IPS-20b (cell line): ENCODE measurements around the gene SLC34A3.

Experiments used
- H3K27ac ChIP-seq: one replicate; pipeline ENCODE4 v1.5.1; 2013; ENCODE audit warnings: low read length
- H3K27me3 ChIP-seq: 2 replicates; pipeline ENCODE4 v1.6.1; 2013; ENCODE audit warnings: mild to moderate bottlenecking, low read length, inconsistent platforms; ENCODE audit not compliant: insufficient read depth
- H3K36me3 ChIP-seq: 2 replicates; pipeline ENCODE4 v1.6.1; 2013; ENCODE audit warnings: low read depth, mild to moderate bottlenecking, inconsistent platforms, low read length, moderate library complexity; ENCODE audit not compliant: insufficient read depth
- H3K4me1 ChIP-seq: 2 replicates; pipeline ENCODE4 v1.6.1; 2013; ENCODE audit warnings: mild to moderate bottlenecking, control low read depth, inconsistent platforms, low read length, moderate library complexity; ENCODE audit not compliant: insufficient read depth
- H3K4me3 ChIP-seq: 2 replicates; pipeline ENCODE4 v1.5.1; 2013; ENCODE audit warnings: mild to moderate bottlenecking, low read length, inconsistent platforms
- H3K9ac ChIP-seq: 2 replicates; pipeline ENCODE4 v1.6.1; 2013; ENCODE audit warnings: low read depth, mild to moderate bottlenecking, inconsistent platforms, low read length, moderate library complexity
- H3K9me3 ChIP-seq: 2 replicates; pipeline ENCODE4 v1.6.1; 2013; ENCODE audit warnings: mild to moderate bottlenecking, low read depth, low read length, inconsistent platforms; ENCODE audit not compliant: insufficient read depth

The SLC34A3 gene

DNA sequence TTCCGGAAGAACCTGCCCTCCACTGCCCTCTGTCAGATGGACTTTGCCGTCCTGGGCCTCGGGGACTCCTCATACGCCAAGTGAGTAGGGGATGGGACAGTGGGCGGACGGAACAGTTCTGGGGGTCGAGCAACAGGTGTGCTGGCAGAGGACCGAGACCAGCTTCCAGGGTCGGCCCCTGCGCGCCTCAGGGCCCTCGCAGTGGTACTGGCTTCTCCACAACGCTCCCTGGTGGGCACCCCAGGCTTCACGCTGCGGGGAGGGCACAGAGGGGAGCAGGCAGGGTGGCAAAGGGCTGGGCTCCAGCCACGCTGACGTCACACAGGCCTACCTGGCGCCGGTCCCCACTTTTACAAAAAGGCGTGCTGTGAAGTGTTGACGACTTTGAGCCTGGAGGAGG lies 18.2 kb upstream of the SLC34A3 start:
- Histone ChIP-seq H3K4me1 (no peaks in the 10 kb centered on the region), H3K4me3 (no peak overlapping the region), H3K9me3 (no peaks in the 10 kb centered on the region), H3K36me3 (peaks cover 32% of the 10 kb centered on the region), H3K27me3 (no peaks in the 10 kb centered on the region), H3K27ac (no peak overlapping the region), H3K9ac (no peak overlapping the region)

DNA sequence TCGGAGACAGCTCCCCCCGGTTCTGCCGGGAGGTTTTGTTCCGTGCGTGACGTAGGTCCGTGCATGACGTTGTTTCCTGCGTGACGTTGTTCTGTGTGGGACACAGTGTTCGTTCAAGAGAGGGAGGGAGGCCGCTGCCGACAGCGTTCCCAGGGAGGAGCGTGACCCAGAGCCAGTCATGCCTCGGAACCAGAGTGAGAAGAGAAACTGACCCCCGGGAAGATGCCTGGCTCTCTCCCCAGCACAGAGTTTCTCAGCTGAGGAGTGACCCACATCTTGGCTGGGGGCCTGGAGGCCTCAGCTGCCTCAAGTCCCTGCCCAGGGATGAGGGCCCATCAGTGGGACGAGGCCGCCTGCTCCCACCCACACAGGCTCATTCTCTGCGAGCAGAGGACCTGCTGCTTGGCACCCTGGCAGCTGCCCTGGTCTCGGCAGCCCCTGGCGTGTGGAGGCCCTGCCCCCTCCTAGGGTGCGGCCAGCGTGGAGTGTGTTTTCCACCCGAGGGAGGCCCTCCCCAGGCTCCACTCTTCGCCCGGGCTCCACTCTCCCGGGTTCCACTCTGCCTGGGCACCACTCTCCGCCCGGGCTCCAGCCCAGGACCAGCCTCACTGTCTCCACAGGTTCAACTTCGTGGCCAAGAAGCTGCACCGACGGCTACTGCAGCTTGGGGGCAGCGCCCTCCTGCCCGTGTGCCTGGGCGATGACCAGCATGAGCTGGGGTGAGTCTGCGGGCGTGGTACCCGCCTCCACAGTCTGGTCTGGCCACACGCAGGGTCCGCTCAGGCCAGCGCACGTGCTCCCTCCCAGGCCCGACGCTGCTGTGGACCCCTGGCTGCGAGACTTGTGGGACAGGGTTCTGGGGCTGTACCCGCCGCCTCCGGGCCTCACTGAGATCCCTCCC lies 17.3 kb upstream of the SLC34A3 start:
- no peaks in the 10 kb centered on the region for H3K9me3 ChIP-seq
- H3K27me3 ChIP-seq, result no peaks in the 10 kb centered on the region
- no peaks in the 10 kb centered on the region for H3K4me1 ChIP-seq
- no peak overlapping the region for H3K9ac ChIP-seq
- H3K27ac ChIP-seq, result no peak overlapping the region
- peaks cover 29% of the 10 kb centered on the region for H3K36me3 ChIP-seq
- no peak overlapping the region for H3K4me3 ChIP-seq

DNA sequence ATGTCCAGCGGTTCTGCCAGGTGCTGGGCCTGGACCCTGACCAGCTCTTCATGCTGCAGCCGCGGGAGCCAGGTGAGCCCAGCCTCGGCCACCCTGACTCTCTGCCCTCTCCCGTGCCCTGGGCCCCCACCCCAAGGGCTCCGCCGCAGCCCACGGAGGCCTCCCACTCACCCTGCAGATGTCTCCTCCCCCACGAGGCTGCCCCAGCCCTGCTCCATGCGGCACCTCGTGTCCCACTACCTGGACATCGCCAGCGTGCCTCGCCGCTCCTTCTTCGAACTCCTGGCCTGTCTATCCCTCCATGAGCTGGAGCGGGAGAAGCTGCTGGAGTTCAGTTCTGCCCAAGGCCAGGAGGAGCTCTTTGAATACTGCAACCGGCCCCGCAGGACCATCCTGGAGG lies 16.1 kb upstream of the SLC34A3 start:
- Histone ChIP-seq H3K9ac (no peak overlapping the region), H3K27ac (no peak overlapping the region), H3K9me3 (no peaks in the 10 kb centered on the region), H3K4me3 (no peak overlapping the region), H3K4me1 (no peaks in the 10 kb centered on the region), H3K27me3 (no peaks in the 10 kb centered on the region), H3K36me3 (peaks cover 18% of the 10 kb centered on the region)

DNA sequence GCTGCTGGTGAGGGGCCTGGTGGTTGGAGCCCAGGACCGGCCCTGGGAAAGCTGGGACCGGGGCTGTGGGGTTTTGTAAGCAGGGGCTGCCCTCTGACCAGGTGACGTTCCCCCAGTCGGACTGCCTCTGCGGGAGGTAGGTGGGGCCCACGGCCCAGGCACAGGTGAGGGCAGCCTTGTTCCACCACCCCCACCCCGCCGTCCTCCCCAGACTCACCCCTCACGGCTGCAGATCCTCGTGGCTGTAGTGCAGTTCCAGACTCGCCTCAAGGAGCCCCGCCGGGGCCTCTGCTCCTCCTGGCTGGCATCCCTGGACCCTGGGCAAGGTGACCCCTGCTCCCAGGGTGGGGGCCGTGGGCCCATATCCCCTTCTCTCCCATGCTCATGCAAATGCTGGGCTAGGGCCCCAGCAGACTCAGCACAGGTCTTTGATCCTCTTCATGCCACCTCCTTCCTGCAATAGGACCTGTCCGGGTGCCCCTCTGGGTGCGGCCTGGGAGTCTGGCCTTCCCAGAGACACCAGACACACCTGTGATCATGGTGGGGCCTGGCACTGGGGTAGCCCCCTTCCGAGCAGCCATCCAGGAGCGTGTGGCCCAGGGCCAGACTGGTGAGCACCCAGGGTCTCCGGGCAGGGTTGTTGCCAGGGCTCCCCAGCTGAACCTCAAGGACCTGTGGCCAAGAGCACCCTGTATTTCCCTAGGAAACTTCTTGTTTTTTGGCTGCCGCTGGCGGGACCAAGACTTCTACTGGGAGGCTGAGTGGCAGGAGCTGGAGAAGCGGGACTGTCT lies 15.3 kb upstream of the SLC34A3 start:
- H3K27ac ChIP-seq, result no peak overlapping the region
- H3K9me3 ChIP-seq, result no peaks in the 10 kb centered on the region
- H3K9ac ChIP-seq, result no peak overlapping the region
- no peaks in the 10 kb centered on the region for H3K4me1 ChIP-seq
- no peak overlapping the region for H3K4me3 ChIP-seq
- peaks cover 18% of the 10 kb centered on the region for H3K36me3 ChIP-seq
- H3K27me3 ChIP-seq, result no peaks in the 10 kb centered on the region

DNA sequence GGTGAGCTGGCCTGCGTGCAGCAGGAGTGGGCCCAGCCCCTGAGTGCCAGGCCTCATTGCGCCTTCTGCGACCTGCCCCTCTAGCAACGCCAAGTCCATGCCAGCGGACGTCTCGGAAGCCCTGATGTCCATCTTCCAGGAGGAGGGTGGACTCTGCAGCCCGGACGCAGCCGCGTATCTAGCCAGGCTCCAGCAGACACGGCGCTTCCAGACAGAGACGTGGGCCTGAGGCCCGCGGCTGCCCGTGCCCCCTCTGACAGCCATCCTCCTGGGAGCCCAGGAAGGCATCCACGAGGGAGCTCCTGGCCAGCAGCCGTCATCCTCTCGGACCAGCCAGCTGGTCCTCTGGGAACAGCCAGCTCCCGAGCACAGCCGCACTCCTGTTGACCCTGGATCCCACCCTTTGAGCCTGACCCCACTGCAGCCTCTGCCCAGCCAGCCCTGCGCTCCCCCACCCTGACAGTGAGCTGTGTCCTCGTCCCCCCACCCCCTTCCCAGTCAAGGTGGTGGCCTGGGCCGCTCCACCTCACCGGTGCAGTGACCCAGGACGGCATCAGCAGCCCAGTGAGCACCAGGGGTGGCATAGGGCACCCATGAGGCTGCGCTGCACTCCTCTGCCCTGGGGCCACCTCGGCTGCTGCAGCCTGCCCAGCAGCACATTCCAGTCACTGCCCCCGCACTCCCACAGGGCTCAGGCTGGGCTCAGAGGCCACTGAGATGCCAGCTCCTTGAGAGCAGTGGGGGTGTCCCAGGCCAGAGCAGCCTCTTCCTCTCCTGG lies 14.3 kb upstream of the SLC34A3 start:
- H3K36me3 ChIP-seq, result peaks cover 18% of the 10 kb centered on the region
- H3K27ac ChIP-seq, result no peak overlapping the region
- no peak overlapping the region for H3K4me3 ChIP-seq

DNA sequence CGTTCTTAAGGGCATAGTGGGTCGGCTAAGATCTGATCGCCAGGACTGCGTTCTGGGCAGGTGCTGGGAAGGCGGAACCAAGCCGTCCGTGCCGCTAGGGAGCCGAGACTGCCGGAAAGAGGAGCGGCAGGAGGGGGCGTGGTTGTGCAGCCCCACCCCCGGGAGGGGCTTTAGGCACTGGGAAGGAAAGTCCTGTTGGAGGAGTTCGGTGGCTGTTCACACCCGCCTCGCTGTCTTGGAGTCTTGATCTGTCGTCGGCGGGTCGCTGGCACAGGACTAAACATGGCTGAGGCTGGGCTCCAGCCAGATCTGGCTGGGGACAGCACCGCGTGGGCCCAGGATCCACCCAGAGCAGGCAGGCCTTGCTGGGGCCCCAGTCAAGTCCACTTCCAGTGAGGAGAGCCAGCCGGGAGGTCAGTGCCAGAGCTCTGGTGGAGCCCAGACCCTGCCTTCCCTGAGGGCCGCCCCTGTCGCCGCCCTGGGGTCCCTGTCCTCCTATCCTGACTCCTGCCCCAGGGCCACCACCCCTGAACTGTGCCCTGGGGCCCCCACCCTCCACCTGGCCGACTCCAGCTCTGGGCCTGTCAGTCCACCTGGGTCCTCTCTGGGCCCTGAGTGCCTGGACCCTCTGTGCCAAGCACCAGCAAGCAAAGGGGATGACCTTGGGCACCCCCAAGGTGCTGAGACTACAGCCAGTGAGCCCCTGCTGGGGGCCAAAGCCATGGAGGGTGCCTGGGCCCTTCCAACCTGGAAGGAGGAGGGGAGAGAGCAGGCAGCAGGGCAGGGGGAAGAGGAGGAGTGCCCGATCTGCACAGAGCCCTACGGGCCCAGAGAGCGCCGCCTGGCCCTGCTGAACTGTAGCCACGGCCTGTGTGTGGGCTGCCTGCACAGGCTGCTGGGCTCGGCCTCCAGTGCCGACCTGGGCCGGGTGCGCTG lies 13.2 kb upstream of the SLC34A3 start:
- H3K4me1 ChIP-seq, result no peaks in the 10 kb centered on the region
- peaks cover 3% of the 10 kb centered on the region for H3K27me3 ChIP-seq
- peaks cover 18% of the 10 kb centered on the region for H3K36me3 ChIP-seq
- no peak overlapping the region for H3K27ac ChIP-seq
- no peak overlapping the region for H3K9ac ChIP-seq
- H3K4me3 ChIP-seq, result no peak overlapping the region
- H3K9me3 ChIP-seq, result no peaks in the 10 kb centered on the region

More for the DNA sequence above, 14.3 kb upstream of the SLC34A3 start:
- Histone ChIP-seq H3K9me3 (no peaks in the 10 kb centered on the region), H3K4me1 (no peaks in the 10 kb centered on the region), H3K27me3 (no peaks in the 10 kb centered on the region), H3K9ac (no peak overlapping the region)

DNA sequence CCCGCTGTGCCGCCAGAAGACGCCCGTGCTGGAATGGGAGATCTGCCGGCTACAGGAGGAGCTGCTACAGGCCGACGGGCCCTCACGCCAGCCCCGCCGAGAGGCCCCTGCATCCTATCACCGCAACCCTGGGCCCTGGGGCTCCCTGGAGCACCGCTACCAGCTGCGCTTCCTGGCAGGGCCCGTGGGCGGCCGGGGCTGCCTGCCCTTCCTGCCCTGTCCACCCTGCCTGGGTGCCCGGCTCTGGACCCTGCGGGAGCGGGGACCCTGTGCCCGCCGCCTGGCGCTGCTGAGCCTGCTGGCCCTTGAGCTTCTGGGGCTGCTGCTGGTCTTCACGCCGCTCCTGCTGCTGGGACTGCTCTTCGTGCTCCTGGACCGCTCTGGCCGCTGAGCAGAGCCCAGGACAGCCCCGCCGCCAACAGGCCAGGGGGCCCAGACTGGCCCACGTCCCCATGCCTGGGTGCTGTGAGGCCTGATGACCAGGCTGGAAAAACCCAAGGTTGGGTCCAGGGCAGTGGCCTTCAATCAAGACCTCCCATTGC lies 12.4 kb upstream of the SLC34A3 start:
- no peaks in the 10 kb centered on the region for H3K4me1 ChIP-seq
- H3K36me3 ChIP-seq, result peaks cover 18% of the 10 kb centered on the region
- H3K4me3 ChIP-seq, result no peak overlapping the region
- H3K27me3 ChIP-seq, result peaks cover 9% of the 10 kb centered on the region
- H3K9me3 ChIP-seq, result no peaks in the 10 kb centered on the region
- no peak overlapping the region for H3K27ac ChIP-seq
- no peak overlapping the region for H3K9ac ChIP-seq

DNA sequence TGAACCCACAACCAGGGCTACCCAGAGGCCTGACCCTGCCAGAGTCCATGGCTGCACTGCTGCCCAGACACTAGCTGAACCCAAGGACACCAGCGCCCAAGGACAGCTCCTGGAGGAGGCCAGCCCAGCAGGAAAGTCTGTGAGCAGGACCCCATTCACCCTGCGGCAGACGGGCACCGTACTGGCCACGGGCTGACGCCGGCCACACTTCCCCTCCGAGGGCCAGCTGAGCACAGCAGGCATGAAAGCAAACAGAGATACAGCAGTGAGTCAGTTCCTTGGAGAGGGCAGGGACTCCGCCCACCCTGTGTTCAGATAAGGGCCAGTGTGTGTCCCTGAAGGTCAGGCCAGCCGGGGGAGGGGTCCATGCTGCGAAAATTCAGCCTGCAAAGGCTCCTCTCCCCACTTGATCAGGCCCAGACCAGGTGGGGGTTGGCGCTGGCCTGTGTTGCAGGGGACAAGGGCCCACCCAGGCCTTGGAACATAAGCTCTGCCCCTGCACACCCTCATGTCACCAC lies 11.9 kb upstream of the SLC34A3 start:
- Histone ChIP-seq H3K9ac (no peak overlapping the region), H3K27ac (no peak overlapping the region), H3K4me1 (no peaks in the 10 kb centered on the region; the same call in 1 of the 2 replicates), H3K27me3 (peaks cover 9% of the 10 kb centered on the region), H3K9me3 (no peaks in the 10 kb centered on the region), H3K4me3 (no peak overlapping the region), H3K36me3 (peaks cover 18% of the 10 kb centered on the region)

DNA sequence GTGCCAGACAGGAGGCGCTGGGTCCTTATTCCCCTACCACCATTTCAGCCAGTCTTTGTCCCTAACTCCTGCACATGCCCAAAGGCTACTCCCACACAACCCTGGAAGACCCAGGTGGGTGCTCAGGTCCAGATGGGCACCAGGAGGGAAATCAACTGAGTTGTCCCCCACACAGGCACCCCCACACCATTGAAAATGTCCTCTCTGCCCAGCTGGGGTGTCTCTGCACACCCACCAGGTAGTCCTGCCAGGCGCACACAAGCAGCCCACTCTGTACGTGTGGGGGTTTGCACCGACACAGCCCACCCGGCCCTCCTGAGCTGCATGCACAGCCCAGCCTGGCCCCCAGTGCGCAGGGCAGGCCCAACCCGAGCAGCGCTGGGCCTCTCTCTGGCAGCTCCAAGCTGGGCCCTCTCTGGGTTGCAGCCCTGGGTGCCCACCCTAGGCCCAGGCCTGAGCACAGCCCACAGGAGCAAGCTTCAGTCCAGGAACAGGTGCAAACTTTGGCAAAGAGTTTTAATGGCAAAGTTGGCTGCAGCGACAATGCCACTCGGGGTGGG lies 10.9 kb upstream of the SLC34A3 start:
- H3K4me3 ChIP-seq, result no peak overlapping the region
- H3K36me3 ChIP-seq, result peaks cover 17% of the 10 kb centered on the region
- no peak overlapping the region for H3K27ac ChIP-seq

DNA sequence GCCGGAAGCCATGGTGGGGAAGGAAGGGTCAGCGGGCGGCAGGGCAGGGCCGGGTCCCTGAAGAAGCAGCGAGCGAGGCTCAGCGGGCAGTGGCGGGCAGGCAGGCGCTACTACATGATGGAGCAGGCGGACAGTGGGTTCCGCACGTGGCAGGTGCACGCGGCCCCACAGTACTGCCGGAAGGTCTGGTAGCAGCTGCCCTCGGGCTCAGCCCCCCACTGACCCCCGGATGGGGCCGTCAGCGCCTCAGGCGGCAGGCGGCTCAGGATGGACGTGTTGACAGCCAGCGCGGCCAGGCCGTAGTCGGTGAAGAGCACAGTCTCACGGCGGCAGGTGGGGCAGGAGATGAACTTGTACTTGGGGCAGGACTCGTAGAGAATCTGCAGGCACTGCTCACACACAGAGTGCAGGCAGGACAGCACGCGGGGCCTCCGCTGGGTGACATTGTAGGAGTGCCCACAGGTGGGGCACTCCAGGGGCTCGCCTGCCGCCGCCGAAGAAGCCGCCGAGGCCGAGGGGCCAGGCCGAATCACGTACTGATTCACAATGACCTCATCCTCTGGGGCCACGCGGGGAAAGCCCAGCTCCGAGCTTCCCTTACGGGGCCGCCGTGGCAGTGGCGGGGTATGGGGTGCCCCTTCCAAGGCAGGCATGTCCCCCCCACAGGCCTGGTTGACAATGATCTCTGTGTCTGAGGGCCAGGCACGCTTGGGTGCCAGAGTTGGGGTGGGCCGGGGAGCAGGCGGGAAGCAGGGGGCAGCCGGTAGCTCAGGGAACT lies 10.2 kb upstream of the SLC34A3 start:
- no peak overlapping the region for H3K4me3 ChIP-seq
- H3K27me3 ChIP-seq, result peaks cover 9% of the 10 kb centered on the region
- no peaks in the 10 kb centered on the region for H3K9me3 ChIP-seq
- no peak overlapping the region for H3K27ac ChIP-seq
- H3K4me1 ChIP-seq, result peaks cover 3% of the 10 kb centered on the region; the same call in 1 of the 2 replicates
- peaks cover 10% of the 10 kb centered on the region for H3K36me3 ChIP-seq
- H3K9ac ChIP-seq, result no peak overlapping the region

More for the DNA sequence above, 10.9 kb upstream of the SLC34A3 start:
- Histone ChIP-seq H3K9me3 (no peaks in the 10 kb centered on the region), H3K27me3 (peaks cover 9% of the 10 kb centered on the region), H3K9ac (no peak overlapping the region), H3K4me1 (peaks cover 3% of the 10 kb centered on the region; the same call in 1 of the 2 replicates)
